Stimulated activated CD4-positive, alpha-beta T cell treated with anti-CD3 and anti-CD28 coated beads, Interleukin-15, amount 100 ng/mL, for 24 hours (primary cell): ENCODE measurements around the gene USP49.
"Not testable (repeated sequence)": the region's sequence is repeated elsewhere in the genome, so short reads cannot be mapped to it uniquely, and the experiment has no call there.

Source experiments
- DNase-seq: peaks from one replicate; pipeline ENCODE4 v3.0.0-alpha.2; 2020

Gene USP49

GRCh38 chr6:41895300-41896233, at the start of gene USP49:
Gene USP49 (minus strand): TSS chr6:41895375. CDS start chr6:41806983, 88,392 bp downstream.
- peak; percentile 97 for DNase-seq

GRCh38 chr6:41943456-41943855, 48.3 kb upstream of the USP49 start:
- DNase-seq: no peak

GRCh38 chr6:41942882-41943281, 47.7 kb upstream of the USP49 start:
- DNase-seq: not testable (repeated sequence)

- DNase-seq: no peak
Measured at GRCh38 chr6:41942067-41942851, 47.1 kb upstream of the USP49 start.

- peak; percentile 97 for DNase-seq
Measured at GRCh38 chr6:41941280-41942066, 46.3 kb upstream of the USP49 start, which contains the start of gene CCND3. Gene CCND3 (minus strand): TSS chr6:41941808. CDS start chr6:41941649, 159 bp downstream.

- DNase-seq: peak; percentile 77
Measured at GRCh38 chr6:41940759-41941279, 45.6 kb upstream of the USP49 start.

GRCh38 chr6:41939848-41940758, 44.9 kb upstream of the USP49 start:
- DNase-seq: peak; percentile 77

GRCh38 chr6:41939176-41939847, 44.1 kb upstream of the USP49 start:
- peak; percentile 74 for DNase-seq

GRCh38 chr6:41938590-41939175, 43.5 kb upstream of the USP49 start:
- no peak for DNase-seq

- DNase-seq: peak; percentile 40
Measured at GRCh38 chr6:41937861-41938574, 42.8 kb upstream of the USP49 start.

GRCh38 chr6:41937472-41937860, 42.3 kb upstream of the USP49 start:
- DNase-seq: no peak

- DNase-seq: peak; percentile 82
Measured at GRCh38 chr6:41936073-41936837, 41.1 kb upstream of the USP49 start.

- peak; percentile 24 for DNase-seq
Measured at GRCh38 chr6:41935685-41936072, 40.5 kb upstream of the USP49 start.

GRCh38 chr6:41935193-41935574, 40.0 kb upstream of the USP49 start:
- DNase-seq: no peak

GRCh38 chr6:41934278-41935192, 39.4 kb upstream of the USP49 start:
- DNase-seq: no peak

- DNase-seq: no peak
Measured at GRCh38 chr6:41932378-41932777, 37.2 kb upstream of the USP49 start.

- DNase-seq: no peak
Measured at GRCh38 chr6:41931792-41932191, 36.6 kb upstream of the USP49 start.

- no peak for DNase-seq
Measured at GRCh38 chr6:41929924-41930323, 34.7 kb upstream of the USP49 start.
